K562 (cell line): Measurements from ENCODE around the gene DOCK1. TPM values are rescaled to one million over a fixed set of nuclear protein-coding genes. Genes with fewer than 3 reads are reported as not detected.

Source experiments
- ATAC-seq: fragments of 200-7000 bp; cut with Tn5 transposase; 3 replicates; pipeline ENCODE4 v1.9.1; 2020; ENCODE audit warnings: moderate library complexity
- BruUV-seq: library from RNA; stranded (reverse); fragments of 400-500 nt; replicated peaks from 2 replicates; lab custom pipeline; 2021; lab: Mats Ljungman, UMichigan
- CTCF ChIA-PET: fragments of 300-600 bp; formaldehyde crosslinking; extraction: SDS; loops from one replicate; lab custom pipeline; 2021; ENCODE audit warnings: low intra/inter-chr PET ratio; lab: Yijun Ruan, JAX
- POLR2A ChIA-PET: fragments of 300-600, 350-650 bp; sonication (Branson Sonifier 250); formaldehyde crosslinking; extraction: SDS; loops from one replicate; lab custom pipeline; 2021; ENCODE audit warnings: antibody characterized with exemption, inconsistent platforms; lab: Yijun Ruan, JAX
- DNase-seq, 4 experiments: peaks; one replicate each; pipeline versions ENCODE4 v3.0.0 to v3.0.0-alpha.2; 2011 to 2018; ENCODE audit warnings: low spot score in 3 of 4, mixed read lengths in 3 of 4; ENCODE audit errors: extremely low read depth in 1 of 4
- FAIRE-seq: peaks from 2 replicates; lab custom pipeline; 2011; peaks lifted over from hg19 to GRCh38; lab: Jason Lieb, UNC
- H2AFZ ChIP-seq: 2 replicates; pipeline ENCODE4 v1.6.0; 2011; ENCODE audit warnings: low read depth, low read length, control low read depth, inconsistent platforms
- H3K27ac ChIP-seq: fragments of 200-600 bp; 3 replicates; pipeline ENCODE4 v1.8.0; 2011; ENCODE audit warnings: low read depth, mild to moderate bottlenecking, control low read depth, inconsistent platforms, low read length, moderate library complexity, mixed read lengths; ENCODE audit errors: extremely low read depth
- H3K27me3 ChIP-seq, 2 experiments: fragments of 300-600 bp in 1 of 2; 2 replicates in 1 of 2; 3 replicates in 1 of 2; pipeline versions ENCODE4 v1.6.0 to v1.8.0; 2011; ENCODE audit warnings: inconsistent platforms in 2 of 2, low read length in 2 of 2, mild to moderate bottlenecking in 1 of 2, mixed read lengths in 1 of 2, moderate library complexity in 1 of 2; ENCODE audit not compliant: control insufficient read depth in 2 of 2, insufficient read depth in 2 of 2
- H3K36me3 ChIP-seq: fragments of 300-600 bp; 3 replicates; pipeline ENCODE4 v1.8.0; 2011; ENCODE audit warnings: mild to moderate bottlenecking, low read length, inconsistent platforms; ENCODE audit not compliant: control insufficient read depth, insufficient read depth
- H3K4me1 ChIP-seq, 2 experiments: fragments of 200-600 bp in 1 of 2; replicated peaks in 1 of 2; 2 replicates in 1 of 2; 3 replicates in 1 of 2; pipeline versions ENCODE4 v1.5.1 to v1.8.0; 2011; ENCODE audit warnings: inconsistent platforms in 2 of 2, low read length in 2 of 2, mild to moderate bottlenecking in 1 of 2, mixed read lengths in 1 of 2, moderate library complexity in 1 of 2; ENCODE audit not compliant: control insufficient read depth in 2 of 2, insufficient read depth in 2 of 2
- H3K4me2 ChIP-seq: 2 replicates; pipeline ENCODE4 v1.6.1; 2011; ENCODE audit warnings: low read length, control low read depth, inconsistent platforms, mixed read lengths; ENCODE audit not compliant: insufficient read depth
- H3K4me3 ChIP-seq: fragments of 200-600 bp; sonication (generic), shearing (Covaris generic); 2 replicates; pipeline ENCODE4 v1.5.1; 2016; ENCODE audit warnings: control low read depth, inconsistent platforms
- H3K79me2 ChIP-seq: fragments of 200-600 bp; 3 replicates; pipeline ENCODE4 v1.8.0; 2011; ENCODE audit warnings: low read length, inconsistent platforms; ENCODE audit not compliant: control insufficient read depth, insufficient read depth
- H3K9ac ChIP-seq, 2 experiments: 2 replicates each; pipeline versions ENCODE4 v1.6.0 to v1.6.1; 2011; ENCODE audit warnings: low read depth in 2 of 2, low read length in 2 of 2, control low read depth in 1 of 2, inconsistent platforms in 1 of 2, mild to moderate bottlenecking in 1 of 2, mixed read lengths in 1 of 2; ENCODE audit not compliant: insufficient read depth in 1 of 2
- H3K9me1 ChIP-seq: one replicate; pipeline ENCODE4 v1.6.0; 2011; ENCODE audit warnings: inconsistent platforms, mild to moderate bottlenecking, low read length, moderate library complexity; ENCODE audit not compliant: control insufficient read depth, insufficient read depth
- H3K9me3 ChIP-seq: replicated peaks from 2 replicates; pipeline ENCODE4 v1.5.1; 2011; ENCODE audit warnings: low read depth, low read length, inconsistent platforms; ENCODE audit not compliant: control insufficient read depth, insufficient read depth
- H4K20me1 ChIP-seq: replicated peaks from 2 replicates; pipeline ENCODE4 v1.6.1; 2011; ENCODE audit warnings: low read length, inconsistent platforms, mixed read lengths; ENCODE audit not compliant: control insufficient read depth, insufficient read depth
- BCL6 ChIP-seq: fragments of 250-450 bp; sonication (Bioruptor Pico); IDR thresholded peaks from 2 replicates; pipeline ENCODE4 v1.4.0; 2020
- E2F4 ChIP-seq: sonication (generic); formaldehyde crosslinking; IDR thresholded peaks from 2 replicates; pipeline ENCODE4 v1.8.0; 2022; ENCODE audit warnings: mild to moderate bottlenecking, low read depth, missing genetic modification reagents
- ERF ChIP-seq: fragments of 450-650 bp; formaldehyde crosslinking; IDR thresholded peaks from 2 replicates; pipeline ENCODE4 v1.4.0; 2020; ENCODE audit warnings: mild to moderate bottlenecking, mixed read lengths
- HNRNPLL ChIP-seq: fragments of 200-400 bp; formaldehyde crosslinking; IDR thresholded peaks from 2 replicates; pipeline ENCODE4 v1.6.1; 2017; ENCODE audit warnings: low read length, low read depth, mild to moderate bottlenecking; ENCODE audit not compliant: poor library complexity, severe bottlenecking
- ID3 ChIP-seq, 2 experiments: fragments of 250-450 bp in 1 of 2; fragments of 450-650 bp in 1 of 2; sonication (Bioruptor Pico) in 1 of 2; IDR thresholded peaks; 2 replicates each; pipeline versions ENCODE4 v1.6.1 to v1.8.0; 2016 to 2021; ENCODE audit warnings: mild to moderate bottlenecking in 2 of 2, moderate library complexity in 2 of 2, missing compliant biosample characterization in 1 of 2, missing genetic modification characterization in 1 of 2
- NR2C1 ChIP-seq, 2 experiments: fragments of 450-650 bp; IDR thresholded peaks; 2 replicates each; pipeline ENCODE4 v1.6.1; 2017; ENCODE audit warnings: mild to moderate bottlenecking in 2 of 2, antibody characterized with exemption in 1 of 2, inconsistent platforms in 1 of 2, missing compliant biosample characterization in 1 of 2, missing genetic modification characterization in 1 of 2
- POLR2AphosphoS5 ChIP-seq: IDR thresholded peaks from 2 replicates; pipeline ENCODE4 v1.6.1; 2011; ENCODE audit warnings: mild to moderate bottlenecking, low read depth, low read length, moderate library complexity; ENCODE audit not compliant: control insufficient read depth, insufficient read depth
- PPARD ChIP-seq: fragments of 250-450 bp; sonication (Bioruptor Pico); IDR thresholded peaks from 2 replicates; pipeline ENCODE4 v1.8.0; 2022; ENCODE audit warnings: inconsistent platforms, mild to moderate bottlenecking, moderate library complexity
- SMAD4 ChIP-seq: fragments of 250-450 bp; sonication (Bioruptor Pico); conservative IDR thresholded peaks from 2 replicates; pipeline ENCODE4 v1.8.0; 2021; ENCODE audit warnings: inconsistent platforms, mild to moderate bottlenecking, moderate library complexity
- TBP ChIP-seq: optimal IDR thresholded peaks from 2 replicates; pipeline ENCODE3; 2011; ENCODE audit warnings: low read depth, low read length, improper control_type of control experiment
- TCF7 ChIP-seq: sonication (generic); IDR thresholded peaks from 2 replicates; pipeline ENCODE4 v1.6.1; 2016; ENCODE audit warnings: antibody characterized with exemption, borderline replicate concordance
- TCF7L2 ChIP-seq: fragments of 150-350 bp; IDR thresholded peaks from 2 replicates; pipeline ENCODE4 v1.6.1; 2016; ENCODE audit warnings: low read depth, mild to moderate bottlenecking, low read length, moderate library complexity
- ZEB2 ChIP-seq: fragments of 450-650 bp; IDR thresholded peaks from 2 replicates; pipeline ENCODE4 v1.6.1; 2016
- ZNF316 ChIP-seq: fragments of 450-650 bp; IDR thresholded peaks from 2 replicates; pipeline ENCODE4 v1.6.1; 2016
- ZNF507 ChIP-seq: conservative IDR thresholded peaks from 2 replicates; pipeline ENCODE4 v1.6.1; 2017; ENCODE audit warnings: missing genetic modification characterization, missing compliant biosample characterization
- ZNF79 ChIP-seq: fragments of 250-450 bp; sonication (Bioruptor Pico); IDR thresholded peaks from 2 replicates; pipeline ENCODE4 v1.4.0; 2020; ENCODE audit warnings: low read depth, mild to moderate bottlenecking, moderate library complexity
- WGBS: fragments of 100-300 bp; shearing (Covaris generic); methylation state at CpG from one replicate; pipeline ENCODE4 v1.1.6; 2016; ENCODE audit warnings: low coverage, mixed read lengths; ENCODE audit not compliant: insufficient coverage; ENCODE audit errors: missing lambda C conversion rate; 5-methylcytosine and 5-hydroxymethylcytosine counted together
- in situ Hi-C: fragments of 300-500 bp; cut with MboI; formaldehyde crosslinking; loops from 4 replicates; pipeline ENCODE4 v1.15.0; 2018; ENCODE audit warnings: inconsistent platforms, mixed read lengths
- intact Hi-C: fragments of 100-400 bp; cut with micrococcal nuclease; formaldehyde crosslinking; loops from 2 replicates; pipeline ENCODE4 v1.14.2; 2022
- polyA plus RNA-seq, 8 experiments: library from polyadenylated mRNA; depleted of rRNA in 4 of 8; stranded (reverse) in 5 of 8; unstranded in 3 of 8; fragments of >200 nt; fragmentation: Nextera tagmentation in 2 of 8; fragmentation: Illumina TruSeq in 1 of 8; extraction: Ambion mirVana in 2 of 8; extraction: Trizol in 1 of 8; gene quantifications; 2 replicates each; pipeline versions ENCODE4 v1.2.1 to v1.2.3, GENCODE V29; 2011 to 2014; ENCODE audit warnings: inconsistent platforms in 1 of 8, missing spikeins in 1 of 8
- total RNA-seq, 7 experiments: library from RNA; depleted of rRNA in 6 of 7; stranded (reverse); fragments of >200 nt in 6 of 7; fragmentation: Illumina TruSeq in 2 of 7; extraction: Trizol in 2 of 7; gene quantifications; 2 replicates each; pipeline versions ENCODE4 v1.2.1 to v1.2.3, GENCODE V29; 2011 to 2021; ENCODE audit warnings: low replicate concordance in 1 of 7
- TF ChIP-seq, protein P1 (sequence below): sonication (generic); formaldehyde crosslinking; IDR thresholded peaks from 2 replicates; pipeline ENCODE4 v1.8.0; 2023; ENCODE audit warnings: mild to moderate bottlenecking, missing genetic modification reagents

The DOCK1 gene
- total and polyA plus RNA-seq, 9 of the 15 experiments (the other 6 are each of a cell fraction or from before 2014, with no cell fraction given): 0.31 TPM; not detected in 8

DNA sequence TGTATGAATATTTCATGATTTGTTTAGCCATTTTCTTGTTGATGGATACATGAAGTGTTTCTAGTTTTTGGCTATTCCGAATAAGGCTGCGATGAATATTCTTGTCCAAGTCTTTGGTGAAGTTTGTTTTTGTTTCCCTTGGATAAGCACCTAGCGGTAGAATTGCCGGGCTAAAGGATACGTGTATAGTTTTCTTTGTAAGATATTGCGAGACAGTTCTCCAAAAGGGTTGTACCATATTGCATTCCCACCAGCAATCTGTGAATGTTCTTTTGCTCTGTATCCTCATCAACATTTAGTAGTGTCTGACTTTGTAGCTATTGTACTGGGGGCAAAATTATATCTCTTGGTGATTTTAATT, 142.6 kb downstream of the DOCK1 start:
- FAIRE-seq (no peak), DNase-seq (no peak), ATAC-seq (no peak)
- no peak overlapping the region for H3K9ac ChIP-seq
- no TSS peak for BruUV-seq
- H3K79me2 ChIP-seq: no peaks in the 10 kb centered on the region
- H3K9me1 ChIP-seq: no peaks in the 10 kb centered on the region
- no peak overlapping the region for H3K4me2 ChIP-seq
- no peaks in the 10 kb centered on the region for H4K20me1 ChIP-seq
- no peak overlapping the region for H2AFZ ChIP-seq
- H3K27ac ChIP-seq: no peak overlapping the region
- no peak overlapping the region for H3K4me3 ChIP-seq
- H3K9me3 ChIP-seq: no peaks in the 10 kb centered on the region
- in situ Hi-C loops (no loop called here), intact Hi-C loops (no loop called here)
- H3K36me3 ChIP-seq: no peaks in the 10 kb centered on the region
- 1% methylated on average over 6 of the region's 6 CpGs for WGBS
- H3K4me1 ChIP-seq: no peaks in the 10 kb centered on the region
- no peaks in the 10 kb centered on the region for H3K27me3 ChIP-seq
- POLR2A ChIA-PET: no interaction called here
- CTCF ChIA-PET: no interaction called here
- no peak for TF ChIP-seq ZNF507 (tag)
- TF ChIP-seq E2F4 (CRISPR knock-in tag): no peak
- TF ChIP-seq BCL6 (CRISPR knock-in tag): no peak
- no peak for TF ChIP-seq SMAD4 (CRISPR knock-in tag)
- TF ChIP-seq ZNF79: no peak
- TF ChIP-seq TBP: no peak
- TF ChIP-seq HNRNPLL: no peak
- no peak for TF ChIP-seq ID3 (CRISPR knock-in tag; IDR thresholded peaks at IDR 0.05)
- no peak for TF ChIP-seq ID3 (tag; IDR thresholded peaks at IDR 0.05)
- TF ChIP-seq, protein P1, sequence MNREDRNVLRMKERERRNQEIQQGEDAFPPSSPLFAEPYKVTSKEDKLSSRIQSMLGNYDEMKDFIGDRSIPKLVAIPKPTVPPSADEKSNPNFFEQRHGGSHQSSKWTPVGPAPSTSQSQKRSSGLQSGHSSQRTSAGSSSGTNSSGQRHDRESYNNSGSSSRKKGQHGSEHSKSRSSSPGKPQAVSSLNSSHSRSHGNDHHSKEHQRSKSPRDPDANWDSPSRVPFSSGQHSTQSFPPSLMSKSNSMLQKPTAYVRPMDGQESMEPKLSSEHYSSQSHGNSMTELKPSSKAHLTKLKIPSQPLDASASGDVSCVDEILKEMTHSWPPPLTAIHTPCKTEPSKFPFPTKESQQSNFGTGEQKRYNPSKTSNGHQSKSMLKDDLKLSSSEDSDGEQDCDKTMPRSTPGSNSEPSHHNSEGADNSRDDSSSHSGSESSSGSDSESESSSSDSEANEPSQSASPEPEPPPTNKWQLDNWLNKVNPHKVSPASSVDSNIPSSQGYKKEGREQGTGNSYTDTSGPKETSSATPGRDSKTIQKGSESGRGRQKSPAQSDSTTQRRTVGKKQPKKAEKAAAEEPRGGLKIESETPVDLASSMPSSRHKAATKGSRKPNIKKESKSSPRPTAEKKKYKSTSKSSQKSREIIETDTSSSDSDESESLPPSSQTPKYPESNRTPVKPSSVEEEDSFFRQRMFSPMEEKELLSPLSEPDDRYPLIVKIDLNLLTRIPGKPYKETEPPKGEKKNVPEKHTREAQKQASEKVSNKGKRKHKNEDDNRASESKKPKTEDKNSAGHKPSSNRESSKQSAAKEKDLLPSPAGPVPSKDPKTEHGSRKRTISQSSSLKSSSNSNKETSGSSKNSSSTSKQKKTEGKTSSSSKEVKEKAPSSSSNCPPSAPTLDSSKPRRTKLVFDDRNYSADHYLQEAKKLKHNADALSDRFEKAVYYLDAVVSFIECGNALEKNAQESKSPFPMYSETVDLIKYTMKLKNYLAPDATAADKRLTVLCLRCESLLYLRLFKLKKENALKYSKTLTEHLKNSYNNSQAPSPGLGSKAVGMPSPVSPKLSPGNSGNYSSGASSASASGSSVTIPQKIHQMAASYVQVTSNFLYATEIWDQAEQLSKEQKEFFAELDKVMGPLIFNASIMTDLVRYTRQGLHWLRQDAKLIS (CRISPR knock-in tag): no peak
- TF ChIP-seq ZNF316: no peak
- no peak for TF ChIP-seq ERF (CRISPR knock-in tag)
- no peak for TF ChIP-seq TCF7L2
- TF ChIP-seq TCF7: no peak
- TF ChIP-seq NR2C1 (IDR thresholded peaks at IDR 0.05): no peak
- no peak for TF ChIP-seq NR2C1 (tag; IDR thresholded peaks at IDR 0.05)
- TF ChIP-seq PPARD (CRISPR knock-in tag): no peak
- TF ChIP-seq POLR2AphosphoS5: no peak
- TF ChIP-seq ZEB2: no peak
